ENCODE results near the gene BUD23.
"Not testable (repeated sequence)": the region's sequence is repeated elsewhere in the genome, so short reads cannot be mapped to it uniquely, and the experiment has no call there.

The BUD23 gene

DNA sequence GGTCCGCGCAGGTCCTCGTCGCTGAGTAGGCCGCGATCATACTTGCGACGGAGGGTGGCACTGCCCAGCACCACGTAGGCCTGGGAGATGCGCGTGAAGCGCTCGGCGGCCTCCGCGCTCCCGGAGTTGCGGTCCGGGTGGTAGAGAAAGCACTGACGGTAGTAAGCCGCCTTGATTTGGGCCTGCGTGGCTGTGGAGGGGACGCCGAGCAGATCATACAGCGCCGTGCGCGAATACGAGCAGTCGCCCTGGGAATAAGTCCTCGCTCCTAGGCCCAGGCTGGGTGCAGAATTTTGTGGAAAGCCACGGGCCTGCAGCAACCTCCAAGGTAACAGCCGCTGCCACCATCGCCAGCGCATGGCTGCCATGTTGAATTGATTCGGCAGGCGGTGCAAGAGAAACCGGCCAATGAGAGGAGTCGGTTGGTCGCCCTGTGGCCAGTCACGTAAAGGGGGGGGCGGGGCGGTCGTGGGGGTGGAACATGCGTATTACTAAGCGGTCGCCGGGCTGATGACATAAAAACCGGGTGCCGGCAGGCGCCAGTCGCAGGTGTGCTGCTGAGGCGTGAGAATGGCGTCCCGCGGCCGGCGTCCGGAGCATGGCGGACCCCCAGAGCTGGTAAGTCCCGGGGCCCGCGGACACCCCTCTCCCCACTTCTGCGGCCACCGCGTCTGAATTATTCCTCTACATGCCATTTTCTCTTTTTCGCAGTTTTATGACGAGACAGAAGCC is at the start of gene BUD23, which contains the start of gene DNAJC30:
BUD23 (plus strand) TSS at position 542 of the 732 bp plus-strand sequence; CDS start at position 571, 29 bp downstream.
DNAJC30 (minus strand) TSS at position 398 of the 732 bp plus-strand sequence; CDS start at position 368, 30 bp downstream.
- DNase-seq, result peak; percentile 95 to 96

GRCh38 chr7:73633844-73634243 is 49.6 kb upstream of the BUD23 start:
- DNase-seq, result no peak

- DNase-seq, result no peak
Observed at GRCh38 chr7:73635428-73636200, 47.8 kb upstream of the BUD23 start.

DNA sequence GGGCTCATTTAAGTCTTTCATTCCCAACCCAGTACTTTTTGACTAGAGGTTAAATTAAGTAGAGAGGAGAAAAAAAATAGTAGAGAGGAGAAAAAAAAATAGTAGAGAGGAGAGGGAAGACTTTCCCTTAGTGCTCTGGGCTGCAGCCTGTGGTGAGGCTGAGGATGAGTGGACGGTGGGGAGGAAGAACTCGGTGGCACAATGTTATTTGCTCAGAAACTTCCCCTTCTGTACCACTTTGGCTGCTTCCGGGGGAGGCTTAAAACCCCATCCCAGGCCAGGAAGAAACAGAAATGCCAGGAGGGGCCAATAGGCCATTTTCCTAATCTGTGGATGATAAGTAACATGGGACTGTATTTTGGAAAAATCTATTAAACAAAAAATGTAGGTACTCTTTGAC is 44.5 kb upstream of the BUD23 start:
- no peak for DNase-seq

DNA sequence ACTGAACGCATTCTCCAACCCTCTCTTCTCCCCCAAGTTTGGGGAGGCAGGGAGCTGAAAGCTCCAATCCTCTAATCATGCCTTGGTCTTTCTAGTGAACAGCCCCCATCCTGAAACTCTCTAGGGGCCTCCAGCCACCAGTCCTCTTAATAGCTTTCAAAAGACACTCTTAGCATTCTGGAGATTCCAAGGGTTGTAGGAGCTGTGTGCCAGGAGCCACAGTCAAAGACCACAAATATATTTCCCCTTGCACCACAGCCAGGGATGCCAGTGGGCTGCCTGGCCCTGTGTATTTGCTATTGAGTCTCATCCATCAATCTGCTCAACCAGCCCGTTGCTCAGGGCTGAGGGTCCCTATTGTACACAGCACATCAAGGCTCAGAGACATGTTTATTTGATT is 40.6 kb upstream of the BUD23 start:
- DNase-seq, result no peak

DNA sequence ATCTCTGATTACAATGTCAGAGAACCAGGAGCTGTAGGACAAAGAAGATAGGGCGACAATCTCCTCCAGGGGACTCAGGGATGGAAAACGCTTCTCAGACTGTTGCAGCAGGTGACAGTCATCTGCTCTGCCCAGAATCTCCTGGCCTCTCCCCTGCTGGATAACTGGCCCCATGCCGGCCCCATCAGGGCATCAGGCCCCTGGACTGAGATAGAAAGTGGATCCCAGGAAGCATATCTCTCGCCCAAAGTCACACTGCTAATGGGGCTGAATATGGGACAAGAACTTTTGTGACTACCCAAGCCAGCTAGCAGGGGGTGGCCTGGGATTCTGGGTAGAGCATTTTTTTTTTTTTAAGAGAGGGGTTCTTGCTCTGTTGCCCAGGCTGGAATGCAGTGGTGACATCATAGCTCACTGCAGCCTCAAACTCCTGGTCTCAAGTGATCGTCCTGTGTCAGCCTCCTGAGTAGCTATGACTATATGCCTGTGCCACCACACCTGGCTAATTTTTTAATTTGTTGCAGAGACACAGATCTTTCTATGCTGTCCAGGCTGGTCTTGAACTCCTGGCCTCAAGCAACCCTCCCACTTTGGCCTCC is 38.6 kb upstream of the BUD23 start:
- no peak for DNase-seq

DNA sequence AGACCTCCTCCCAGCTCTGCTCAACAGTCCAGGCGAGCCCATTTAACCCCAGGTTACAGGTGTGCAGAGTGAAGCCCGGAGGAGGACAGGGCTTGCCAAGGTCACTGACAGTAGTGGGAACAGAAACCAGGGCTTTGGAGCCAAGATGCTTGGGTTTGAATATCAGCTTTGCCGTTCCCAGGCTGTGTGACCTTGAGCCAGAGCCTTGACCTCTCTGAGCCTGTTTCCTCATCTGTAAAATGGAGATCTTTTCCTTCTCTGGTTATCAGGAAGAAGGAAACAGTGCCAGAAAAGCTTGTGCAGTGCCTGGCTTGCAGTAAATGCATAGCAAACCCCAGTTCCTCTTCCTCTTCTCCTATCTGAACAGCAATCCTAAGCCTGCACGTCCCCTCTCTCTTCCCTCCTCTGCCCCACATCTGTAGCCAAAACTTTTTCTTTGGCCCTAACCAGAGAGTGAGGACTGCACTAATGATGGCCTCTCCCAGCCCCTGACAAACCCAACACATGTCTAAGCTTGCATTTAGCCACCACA is 37.7 kb upstream of the BUD23 start:
- DNase-seq, result no peak

DNA sequence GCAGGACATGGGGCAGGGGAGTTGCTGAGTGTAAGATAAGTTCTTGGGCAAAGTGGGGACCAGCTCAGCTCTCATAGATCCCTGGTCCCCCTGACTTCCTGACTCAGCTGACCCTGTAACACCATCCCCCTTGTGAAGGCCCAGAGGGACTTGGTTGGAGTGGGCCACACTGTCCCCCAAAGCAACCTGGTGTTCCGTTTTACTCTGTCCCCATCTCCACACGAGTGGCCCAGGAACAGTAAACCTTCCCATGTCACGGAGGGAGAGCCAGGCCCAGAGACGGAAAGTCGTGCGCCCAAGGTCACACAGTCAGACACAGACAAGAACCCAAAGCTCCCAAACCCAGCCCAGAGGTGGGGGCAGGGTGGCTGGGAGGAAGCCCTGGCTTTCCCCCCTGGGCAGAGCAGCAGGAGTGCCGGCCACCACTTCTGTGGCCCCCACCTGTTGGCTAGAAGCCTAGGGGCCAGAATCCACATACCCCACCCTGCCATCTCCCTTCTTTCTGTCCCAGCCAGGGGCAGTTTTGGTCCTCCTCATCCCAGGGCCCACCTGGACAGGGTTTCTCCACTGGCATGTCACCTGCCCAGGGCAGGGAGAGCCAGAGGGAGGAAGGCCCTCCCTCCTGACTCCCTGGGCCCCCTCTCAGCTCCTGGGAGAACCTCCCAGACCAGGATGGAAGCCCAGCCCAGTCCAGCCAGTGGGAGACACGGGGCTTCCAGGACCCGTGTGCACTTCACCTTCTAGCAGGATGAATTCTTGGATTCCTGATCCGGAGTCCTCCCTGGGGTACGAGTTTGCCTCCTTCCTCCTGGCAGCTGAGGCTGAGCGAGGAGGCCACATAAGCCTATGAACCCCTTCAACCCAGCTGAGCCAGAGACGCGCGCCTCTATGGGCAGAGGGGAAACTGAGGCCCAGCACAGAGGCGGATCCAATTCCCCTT is 36.3 kb upstream of the BUD23 start:
- DNase-seq, result no peak

- peak in 1 of 2 donors; percentile 39 for DNase-seq
Observed at GRCh38 chr7:73647725-73648592, 35.4 kb upstream of the BUD23 start.

DNA sequence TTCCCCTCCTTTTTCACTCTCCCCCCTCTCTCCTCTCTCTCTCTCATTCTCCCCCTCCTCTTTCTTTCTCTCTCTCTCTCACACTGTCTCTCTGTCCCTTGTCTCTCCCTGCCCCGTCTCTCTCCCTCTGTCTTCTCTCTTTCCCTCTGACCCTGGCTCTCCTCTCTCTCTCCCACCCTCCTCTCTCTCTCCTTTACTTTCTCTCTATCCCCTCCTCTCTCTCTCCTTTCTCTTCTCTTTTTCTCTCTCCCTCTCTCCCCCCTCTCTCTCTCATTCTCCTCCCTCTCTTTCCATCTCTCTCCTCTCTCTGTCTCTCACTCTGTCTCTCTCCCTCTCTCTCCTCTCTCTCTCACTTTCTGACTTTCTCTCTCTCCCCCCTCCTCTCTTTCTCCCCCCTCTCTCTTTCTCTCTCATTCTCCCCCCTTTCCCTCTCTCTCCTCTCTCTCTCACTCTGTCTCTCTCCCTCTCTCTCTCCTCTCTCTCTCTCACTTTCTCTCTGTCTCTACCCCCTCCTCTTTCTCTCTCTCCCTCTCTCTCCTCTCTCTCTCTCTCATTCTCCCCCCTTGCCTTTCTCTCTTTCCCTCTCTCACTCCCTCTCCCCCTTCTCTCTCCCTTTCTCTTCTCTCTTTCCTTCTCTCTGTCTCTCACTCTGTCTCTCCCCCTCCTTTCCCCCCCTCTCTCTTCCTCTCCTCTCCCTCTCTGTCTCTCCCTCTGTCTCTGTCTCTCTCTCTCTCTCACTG is 34.6 kb upstream of the BUD23 start:
- DNase-seq, result no peak

DNA sequence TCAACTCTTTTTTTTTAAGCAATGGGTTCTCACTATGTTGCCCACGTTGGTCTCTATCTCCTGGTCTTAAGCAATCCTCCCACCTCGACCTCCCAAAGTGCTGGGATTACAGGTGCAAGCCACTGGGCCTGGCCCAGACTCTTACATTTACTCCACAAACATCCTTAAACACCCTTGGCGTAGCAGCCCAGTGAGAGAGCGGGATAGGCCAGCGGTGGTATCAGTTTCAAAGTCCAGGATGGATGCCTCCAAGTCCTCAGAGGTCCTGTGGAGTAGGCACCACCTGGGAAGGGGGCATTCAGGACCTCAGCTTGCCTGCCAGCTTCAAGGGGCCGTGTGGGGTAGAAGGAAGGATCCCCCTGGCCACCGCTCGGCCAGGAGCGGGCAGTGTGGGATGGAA is 33.8 kb upstream of the BUD23 start:
- no peak for DNase-seq

DNA sequence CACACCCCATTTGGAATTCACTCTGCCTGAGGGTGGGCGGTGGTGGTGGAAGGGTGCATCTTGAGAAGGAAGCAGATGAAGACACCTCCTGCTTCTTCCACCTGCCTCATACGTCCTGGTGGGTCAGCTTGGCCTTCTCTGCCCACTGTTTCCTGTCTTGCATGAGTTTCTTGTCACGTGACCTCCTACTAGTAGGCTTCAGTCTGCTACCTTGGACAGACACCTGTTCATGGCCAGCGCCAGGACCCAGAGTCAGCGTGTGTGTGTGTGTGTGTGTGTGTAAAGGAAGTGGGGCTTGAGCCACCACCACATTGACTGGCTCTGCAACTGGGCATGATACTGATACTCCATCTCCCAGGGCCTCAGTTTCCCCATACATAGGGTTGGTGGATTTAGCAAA is 32.9 kb upstream of the BUD23 start:
- DNase-seq, result no peak

DNA sequence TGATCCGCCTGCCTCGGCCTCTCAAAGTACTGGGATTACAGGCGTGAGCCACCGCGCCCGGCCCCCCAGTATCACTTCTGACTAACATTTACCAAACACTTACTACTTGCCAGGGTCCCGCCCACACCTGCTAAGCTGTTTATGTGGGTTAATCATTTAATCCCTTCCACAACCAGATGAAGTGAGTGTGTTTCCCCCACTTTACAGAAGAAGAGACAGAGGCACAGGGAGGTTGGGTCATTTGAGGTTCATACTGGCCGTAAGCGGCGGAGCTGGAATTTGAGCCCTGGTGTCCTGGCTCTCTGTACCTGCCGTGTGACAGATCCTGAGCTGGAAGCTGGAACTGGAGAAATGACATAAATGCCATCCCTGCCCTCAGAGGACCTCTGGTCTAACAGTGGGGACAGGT is 30.9 kb upstream of the BUD23 start:
- DNase-seq, result no peak

- DNase-seq, result not testable (repeated sequence)
Observed at GRCh38 chr7:73655309-73655708, 28.1 kb upstream of the BUD23 start.

DNA sequence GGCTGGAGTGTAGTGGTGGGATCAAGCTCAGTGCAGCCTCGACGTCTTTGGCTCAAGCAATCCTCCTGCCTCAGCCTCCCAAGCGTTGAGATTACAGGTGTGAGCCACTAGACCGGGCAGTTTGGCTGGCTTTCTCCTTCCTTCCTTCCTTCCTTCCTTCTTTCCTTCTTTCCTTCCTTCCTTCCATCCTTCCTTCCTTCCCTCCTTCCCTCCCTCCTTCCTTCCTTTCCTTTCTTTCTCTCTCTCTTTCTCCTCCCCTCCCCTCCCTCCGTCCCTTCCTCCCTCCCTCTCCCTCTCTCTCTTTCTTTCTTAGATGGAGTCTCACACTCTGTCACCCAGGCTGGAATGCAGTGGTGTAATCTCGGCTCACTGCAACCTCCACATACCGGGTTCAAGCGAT is 23.4 kb upstream of the BUD23 start:
- no peak for DNase-seq

DNA sequence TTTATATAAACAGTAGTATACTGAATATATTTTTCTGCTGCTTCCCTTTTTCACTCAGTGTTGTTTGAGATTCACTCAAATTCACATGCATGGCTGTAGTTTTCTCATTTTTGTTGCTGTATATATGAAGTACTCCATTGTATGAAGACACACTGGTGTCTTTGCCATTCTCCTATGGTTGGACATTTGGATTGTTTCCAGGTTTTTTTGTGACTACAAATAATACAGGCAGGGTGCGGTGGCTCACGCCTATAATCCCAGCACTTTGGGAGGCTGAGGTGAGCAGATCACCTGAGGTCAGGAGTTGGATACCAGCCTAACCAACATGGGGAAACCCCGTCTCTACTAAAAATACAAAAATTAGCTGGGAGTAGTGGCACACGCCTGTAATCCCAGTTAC is 22.8 kb upstream of the BUD23 start:
- not testable (repeated sequence) for DNase-seq

- no peak for DNase-seq
Observed at GRCh38 chr7:73663033-73663432, 20.4 kb upstream of the BUD23 start.

DNA sequence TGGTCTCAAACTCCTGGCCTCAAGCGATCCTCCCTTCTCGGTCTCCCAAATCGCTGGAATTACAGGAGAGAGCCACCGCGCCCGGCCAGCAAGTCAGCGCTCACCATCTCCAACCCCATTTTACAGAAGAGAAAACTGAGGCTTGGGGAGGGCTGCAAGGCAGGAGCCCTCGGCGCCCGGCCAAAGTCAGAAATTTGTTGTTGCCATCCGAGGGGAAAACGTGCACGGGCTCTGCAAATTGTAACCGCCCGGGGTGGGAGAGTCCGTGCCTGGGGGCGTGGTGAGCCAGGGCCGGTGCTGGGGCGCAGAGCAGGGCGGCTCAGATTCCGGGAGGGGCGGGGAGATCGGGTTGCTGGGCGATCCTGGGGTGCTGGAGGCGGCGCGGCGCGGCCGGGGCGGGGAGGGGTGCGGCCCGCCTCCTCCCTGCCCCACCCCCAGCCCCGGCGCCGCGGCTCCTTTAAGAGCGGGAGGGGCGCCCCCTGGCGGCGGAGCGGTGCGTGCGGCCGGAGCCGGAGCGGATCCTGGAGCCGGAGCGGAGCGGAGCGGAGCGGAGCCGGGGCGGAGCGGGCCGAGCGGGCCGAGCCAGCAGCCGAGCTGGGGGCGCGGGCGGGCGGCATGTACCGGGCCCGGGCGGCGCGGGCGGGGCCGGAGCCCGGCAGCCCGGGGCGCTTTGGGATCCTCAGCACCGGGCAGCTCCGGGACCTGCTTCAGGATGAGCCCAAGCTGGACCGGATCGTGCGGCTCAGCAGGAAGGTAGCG is 15.9 kb upstream of the BUD23 start, which contains the start of gene VPS37D:
VPS37D (plus strand) TSS at position 488 of the 759 bp plus-strand sequence; CDS start at position 616, 128 bp downstream.
- peak; percentile 90 to 95 for DNase-seq

DNA sequence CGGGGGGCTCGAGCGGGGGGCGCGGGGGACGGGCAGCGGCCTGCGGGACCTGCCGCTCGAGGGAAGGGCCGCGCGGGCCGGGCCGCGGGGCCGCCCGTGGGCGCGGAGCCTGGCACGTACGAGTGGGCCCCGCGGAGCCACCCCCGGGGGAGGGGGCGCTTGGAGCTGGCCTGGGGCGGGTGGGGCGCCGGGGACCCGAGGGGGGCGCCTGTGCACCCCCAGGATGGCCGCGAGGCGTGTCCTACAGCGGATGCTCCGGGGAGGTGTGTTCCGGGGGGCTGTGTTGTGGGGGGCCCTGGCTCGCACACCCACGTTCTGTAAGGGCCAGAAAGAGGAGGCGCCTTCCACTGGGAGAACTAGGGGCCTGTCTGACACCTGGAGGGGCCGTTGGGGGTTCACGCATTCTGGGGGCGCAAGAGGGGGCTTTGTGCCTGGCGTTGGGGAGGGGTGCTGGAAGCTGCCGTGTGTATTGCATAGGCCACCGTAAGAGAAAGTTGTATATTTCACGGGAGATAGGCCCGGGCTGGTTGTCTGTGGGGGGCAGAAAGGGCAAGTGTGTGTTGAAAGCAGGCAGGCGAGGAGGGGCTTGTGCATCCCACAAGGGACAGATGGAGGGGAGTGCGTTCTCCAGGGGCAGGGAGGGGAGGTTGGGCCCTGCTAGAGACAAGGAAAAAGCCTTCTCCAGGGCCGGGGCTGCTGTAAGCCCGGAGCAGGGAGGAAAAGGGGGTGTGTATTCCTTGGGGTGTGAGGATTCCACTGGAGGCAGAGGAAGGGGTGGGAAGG is 15.1 kb upstream of the BUD23 start:
- peak in 1 of 2 donors; percentile 16 for DNase-seq

Measured in CD4-positive, alpha-beta T cell treated with Interferon alpha-2 for 1 hour (primary cell).